GM10248 (cell line): Measurements from ENCODE around the gene ACSF3.

Source experiments
- CTCF ChIA-PET: fragments of 300-600 bp; sonication (Branson Sonifier 250); formaldehyde crosslinking; extraction: SDS; loops from one replicate; lab custom pipeline; 2021; ENCODE audit warnings: antibody characterized with exemption; lab: Yijun Ruan, JAX
- POLR2A ChIA-PET: fragments of 350-650 bp; sonication (Branson Sonifier 250); formaldehyde crosslinking; extraction: SDS; loops from one replicate; lab custom pipeline; 2020; ENCODE audit warnings: antibody characterized with exemption; lab: Yijun Ruan, JAX
- DNase-seq: peaks from one replicate; pipeline ENCODE4 v3.0.0; 2012; ENCODE audit errors: extremely low spot score
- TF ChIP-seq, protein P1 (sequence below): IDR thresholded peaks from 2 replicates; pipeline ENCODE4 v1.5.1; 2012; ENCODE audit warnings: mild to moderate bottlenecking, low read depth; ENCODE audit errors: extremely low read depth, missing control alignments, control extremely low read depth

Gene ACSF3

DNA sequence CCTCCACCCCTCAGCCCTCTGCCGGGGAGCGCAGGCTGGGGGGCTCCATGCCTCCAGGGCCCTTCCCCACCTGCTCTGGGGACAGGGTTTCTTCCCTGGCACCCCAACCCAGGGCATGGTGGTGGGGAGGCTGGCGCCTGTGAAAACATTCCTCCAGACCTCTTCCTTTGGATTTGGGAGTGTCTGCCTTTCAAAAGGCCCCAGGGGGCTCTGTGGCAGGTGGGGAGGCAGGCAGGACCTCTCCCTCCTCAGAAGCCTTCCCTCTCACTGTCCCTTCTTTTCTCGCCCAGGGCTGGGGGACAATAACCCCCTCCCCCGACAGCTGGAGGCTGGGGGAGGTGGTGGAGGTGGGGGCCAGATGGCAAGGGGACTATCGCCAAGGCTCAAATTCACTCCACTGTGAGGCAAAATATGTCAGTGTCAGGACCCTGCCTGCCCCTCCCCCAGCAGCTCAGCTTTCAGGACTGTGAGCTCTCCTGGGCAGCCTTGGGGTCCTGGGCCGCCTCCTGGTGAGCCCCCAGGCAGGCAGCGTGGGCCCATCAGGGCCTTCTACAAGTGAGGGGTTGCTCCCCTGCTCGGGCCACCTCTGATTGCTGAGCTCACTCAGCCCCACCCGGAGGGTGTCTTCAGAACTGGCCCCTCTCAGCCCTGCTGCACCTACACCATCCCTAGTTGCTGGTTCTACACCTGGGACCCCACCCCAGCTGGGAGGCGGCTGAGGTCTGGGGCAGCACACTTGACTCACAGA, 79.7 kb downstream of the ACSF3 start:
- POLR2A ChIA-PET = interaction anchor here (0.8 kb wide), 1 partner anchor 19 kb away, joined by 4 read pairs; no protein-coding TSS in a partner anchor

GRCh38 chr16:89174055-89174827, 80.6 kb downstream of the ACSF3 start:
- POLR2A ChIA-PET = interaction anchor here (0.8 kb wide), 1 partner anchor 18 kb away, joined by 4 read pairs; no protein-coding TSS in a partner anchor
- TF ChIP-seq, protein P1, sequence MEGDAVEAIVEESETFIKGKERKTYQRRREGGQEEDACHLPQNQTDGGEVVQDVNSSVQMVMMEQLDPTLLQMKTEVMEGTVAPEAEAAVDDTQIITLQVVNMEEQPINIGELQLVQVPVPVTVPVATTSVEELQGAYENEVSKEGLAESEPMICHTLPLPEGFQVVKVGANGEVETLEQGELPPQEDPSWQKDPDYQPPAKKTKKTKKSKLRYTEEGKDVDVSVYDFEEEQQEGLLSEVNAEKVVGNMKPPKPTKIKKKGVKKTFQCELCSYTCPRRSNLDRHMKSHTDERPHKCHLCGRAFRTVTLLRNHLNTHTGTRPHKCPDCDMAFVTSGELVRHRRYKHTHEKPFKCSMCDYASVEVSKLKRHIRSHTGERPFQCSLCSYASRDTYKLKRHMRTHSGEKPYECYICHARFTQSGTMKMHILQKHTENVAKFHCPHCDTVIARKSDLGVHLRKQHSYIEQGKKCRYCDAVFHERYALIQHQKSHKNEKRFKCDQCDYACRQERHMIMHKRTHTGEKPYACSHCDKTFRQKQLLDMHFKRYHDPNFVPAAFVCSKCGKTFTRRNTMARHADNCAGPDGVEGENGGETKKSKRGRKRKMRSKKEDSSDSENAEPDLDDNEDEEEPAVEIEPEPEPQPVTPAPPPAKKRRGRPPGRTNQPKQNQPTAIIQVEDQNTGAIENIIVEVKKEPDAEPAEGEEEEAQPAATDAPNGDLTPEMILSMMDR = no peak
- no peak for DNase-seq
- CTCF ChIA-PET = no interaction called here

More for the DNA sequence above, 79.7 kb downstream of the ACSF3 start:
- TF ChIP-seq, protein P1 = no peak
- CTCF ChIA-PET = interaction anchor here (1.2 kb wide), 1 partner anchor 436 kb away, joined by 3 read pairs; no protein-coding TSS in a partner anchor
- DNase-seq = no peak

DNA sequence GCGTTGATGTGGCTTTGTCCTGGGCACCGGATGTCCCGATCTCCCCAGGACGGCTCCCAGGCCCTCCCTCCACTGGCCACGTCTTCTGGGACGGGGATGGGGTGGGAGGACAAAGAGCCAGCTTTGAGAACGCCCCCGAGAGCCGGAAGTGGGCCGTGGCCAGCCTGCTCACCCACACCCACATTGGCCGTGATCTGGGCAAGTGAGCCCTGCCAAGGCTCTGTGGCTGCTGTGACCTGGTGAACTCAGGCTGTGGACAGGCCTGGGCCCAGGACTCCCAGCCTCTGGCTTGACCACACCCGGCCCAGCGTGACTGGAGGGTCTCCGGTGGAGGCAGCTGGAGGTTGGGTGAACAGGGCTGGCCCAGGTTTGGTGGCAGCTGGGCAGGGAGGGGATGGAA, 81.2 kb downstream of the ACSF3 start:
- CTCF ChIA-PET = interaction anchor here (0.7 kb wide), 1 partner anchor 241 kb away, joined by 3 read pairs; no protein-coding TSS in a partner anchor

DNA sequence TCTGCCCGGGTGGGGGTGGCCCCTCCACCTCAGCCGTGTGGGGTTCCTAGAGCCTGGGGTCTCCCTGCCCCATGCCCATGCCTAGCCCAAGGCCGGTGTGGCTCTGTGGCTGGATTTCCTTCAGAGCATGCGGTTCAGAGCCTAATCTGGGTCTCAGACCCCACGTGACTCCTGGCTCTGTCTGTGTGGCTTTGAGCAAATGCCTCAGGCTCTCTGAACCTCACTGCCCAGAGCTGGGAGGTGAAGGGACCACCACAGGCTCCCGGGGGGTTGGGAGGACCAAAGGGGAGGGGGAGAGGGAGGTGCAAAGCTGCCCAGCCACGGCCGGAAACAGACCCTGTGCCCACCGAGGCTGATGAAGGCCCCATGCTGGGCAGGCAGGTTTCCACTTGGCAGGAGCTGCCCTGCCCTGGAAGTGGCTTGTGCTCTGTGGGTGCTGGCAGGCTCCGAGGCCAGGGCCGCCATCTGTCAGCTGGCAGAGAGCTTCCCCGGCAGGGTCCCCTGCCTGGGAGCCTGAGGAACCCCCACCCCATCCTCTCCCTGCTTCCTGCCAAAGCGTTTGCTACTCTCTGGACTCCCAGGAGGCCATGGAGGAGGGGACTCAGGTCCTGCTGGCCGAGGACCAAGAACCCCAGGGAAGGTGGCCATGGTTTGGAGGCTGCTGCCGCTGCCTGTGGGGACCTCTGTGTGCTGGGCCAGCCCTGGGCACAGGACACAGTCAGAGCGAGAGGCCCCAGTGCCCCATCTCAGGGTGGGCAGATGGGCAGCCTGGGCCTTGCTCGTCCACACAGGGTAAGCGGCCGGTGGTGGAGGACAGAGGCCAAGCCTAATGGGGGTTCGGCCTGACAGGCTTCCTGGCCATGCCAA, 81.9 kb downstream of the ACSF3 start:
- CTCF ChIA-PET = interaction anchor here (0.7 kb wide), 1 partner anchor 242 kb away, joined by 3 read pairs; no protein-coding TSS in a partner anchor
- no peak for DNase-seq
- POLR2A ChIA-PET = no interaction called here
- TF ChIP-seq, protein P1 = no peak

More for the DNA sequence above, 81.2 kb downstream of the ACSF3 start:
- TF ChIP-seq, protein P1 = no peak
- POLR2A ChIA-PET = no interaction called here
- DNase-seq = no peak

GRCh38 chr16:89176147-89176690, 82.6 kb downstream of the ACSF3 start:
- TF ChIP-seq, protein P1 = no peak
- no peak for DNase-seq
- ChIA-PET CTCF (interaction anchor here (0.8 kb wide), 1 partner anchor 9 kb away, joined by 3 read pairs; no protein-coding TSS in a partner anchor), POLR2A (no interaction called here)
